GM19099 (cell line): ENCODE data around the gene LAX1.

Source experiments
- POLR2A ChIP-seq: IDR thresholded peaks from 3 replicates; pipeline ENCODE4 v1.6.1; 2011; ENCODE audit warnings: low read depth; ENCODE audit not compliant: insufficient read length; ENCODE audit errors: extremely low read depth

LAX1 gene

DNA sequence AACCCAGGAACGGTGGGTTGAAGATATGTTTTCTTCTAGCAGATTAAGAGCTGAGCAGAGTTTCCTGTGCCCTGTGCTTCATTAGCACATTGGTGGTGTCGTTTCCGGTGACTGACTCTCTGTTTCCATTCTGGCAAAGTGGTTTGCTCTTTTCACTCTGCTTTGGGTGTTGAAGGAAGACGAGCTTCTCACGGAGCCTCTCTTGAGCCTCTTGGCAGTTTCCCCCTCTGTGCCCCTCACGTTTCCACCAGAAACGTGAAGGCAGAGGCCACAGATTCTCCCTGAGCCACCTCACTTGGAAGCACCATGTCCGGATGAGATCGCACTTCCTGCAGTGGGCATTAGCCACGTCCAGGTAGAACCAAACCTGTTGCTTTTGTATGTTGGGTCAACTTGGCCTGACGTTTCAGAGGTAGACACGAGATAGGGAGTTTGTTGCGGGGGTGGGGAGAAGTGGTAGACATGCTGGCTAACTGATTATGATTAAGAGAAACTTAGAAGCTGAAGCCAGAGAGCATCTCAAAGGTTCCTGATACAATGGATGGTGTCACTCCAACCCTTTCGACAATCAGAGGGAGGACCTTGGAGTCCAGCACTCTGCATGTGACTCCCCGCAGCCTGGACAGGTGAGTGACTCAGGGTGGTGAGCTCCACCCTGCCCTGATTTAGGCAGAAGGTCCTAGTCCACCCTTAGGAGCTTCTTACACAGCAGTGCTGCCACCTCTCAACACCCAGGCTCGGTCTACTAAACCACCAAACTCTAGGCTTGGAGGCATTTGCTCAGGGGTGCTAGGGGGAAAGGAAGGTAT lies at the start of gene LAX1:
Gene LAX1, plus strand, starts transcription at position 155 of the 809 bp plus-strand sequence. Its CDS starts 383 bp downstream, at position 538.
- peak; percentile 91 for TF ChIP-seq POLR2A

DNA sequence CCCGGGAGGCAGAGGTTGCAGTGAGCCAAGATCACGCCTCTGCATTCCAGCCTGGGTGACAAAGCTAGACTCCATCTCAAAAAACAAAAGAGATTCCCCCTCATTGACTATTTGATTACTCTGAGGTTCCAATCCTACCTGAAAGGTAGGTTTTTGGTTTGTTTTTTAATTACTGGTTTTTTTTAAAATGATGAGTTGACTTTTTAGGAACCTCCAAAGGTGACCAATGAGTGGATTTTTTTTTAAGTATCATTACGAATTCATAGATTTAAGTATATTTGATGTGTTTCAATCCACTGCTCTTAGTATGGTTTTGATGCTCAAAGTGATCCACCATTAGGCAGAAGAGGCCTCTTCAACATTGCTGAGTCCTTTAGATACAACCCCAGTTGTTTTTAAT lies 47.9 kb upstream of the LAX1 start:
- no peak for TF ChIP-seq POLR2A

GRCh38 chr1:203720242-203720641 lies 44.7 kb upstream of the LAX1 start:
- no peak for TF ChIP-seq POLR2A

- no peak for TF ChIP-seq POLR2A
Measured at GRCh38 chr1:203722909-203723308, 42.1 kb upstream of the LAX1 start.

GRCh38 chr1:203726417-203726867 lies 38.5 kb upstream of the LAX1 start:
- no peak for TF ChIP-seq POLR2A

DNA sequence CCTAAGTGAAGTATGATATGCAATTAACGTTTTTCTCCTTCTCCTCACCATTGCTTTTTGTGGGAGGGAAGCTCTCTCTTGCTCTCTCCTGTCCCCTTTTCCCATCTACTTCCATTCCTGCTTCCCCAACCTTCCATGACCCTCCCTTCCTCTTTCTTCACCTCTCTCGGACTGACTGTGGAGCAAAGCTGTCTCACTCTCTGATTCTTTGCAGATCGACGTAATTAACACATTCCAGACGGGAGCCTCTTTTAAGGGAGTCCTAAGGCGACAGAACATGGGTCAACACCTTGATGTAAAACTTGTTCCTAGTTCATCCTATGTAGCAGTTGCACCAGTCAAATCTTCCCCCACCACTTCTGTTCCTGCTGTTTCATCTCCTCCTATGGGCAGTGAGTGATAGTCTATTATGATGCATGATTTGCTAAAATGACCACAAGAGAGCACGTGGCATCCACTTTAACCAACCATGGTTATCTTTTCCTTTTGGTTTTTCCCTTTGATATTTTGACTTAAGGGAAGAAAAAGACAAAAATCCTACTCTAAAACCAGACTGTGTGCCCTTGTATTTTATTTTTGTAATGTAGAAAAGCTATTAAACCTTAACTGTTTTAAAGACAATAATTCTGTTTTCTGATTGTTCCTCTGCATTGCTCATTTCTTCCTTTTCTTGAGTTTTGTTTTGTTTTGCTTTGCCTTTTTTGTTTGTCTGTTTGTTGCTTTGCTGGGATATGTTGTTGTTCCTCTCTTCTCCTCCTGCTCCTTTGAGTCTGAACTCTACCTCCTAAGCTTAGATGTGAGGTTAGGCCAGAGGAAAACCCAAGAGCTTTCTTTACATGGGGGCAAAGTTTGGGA lies 31.7 kb upstream of the LAX1 start:
- TF ChIP-seq POLR2A: no peak

GRCh38 chr1:203742436-203742835 lies 22.5 kb upstream of the LAX1 start:
- no peak for TF ChIP-seq POLR2A

DNA sequence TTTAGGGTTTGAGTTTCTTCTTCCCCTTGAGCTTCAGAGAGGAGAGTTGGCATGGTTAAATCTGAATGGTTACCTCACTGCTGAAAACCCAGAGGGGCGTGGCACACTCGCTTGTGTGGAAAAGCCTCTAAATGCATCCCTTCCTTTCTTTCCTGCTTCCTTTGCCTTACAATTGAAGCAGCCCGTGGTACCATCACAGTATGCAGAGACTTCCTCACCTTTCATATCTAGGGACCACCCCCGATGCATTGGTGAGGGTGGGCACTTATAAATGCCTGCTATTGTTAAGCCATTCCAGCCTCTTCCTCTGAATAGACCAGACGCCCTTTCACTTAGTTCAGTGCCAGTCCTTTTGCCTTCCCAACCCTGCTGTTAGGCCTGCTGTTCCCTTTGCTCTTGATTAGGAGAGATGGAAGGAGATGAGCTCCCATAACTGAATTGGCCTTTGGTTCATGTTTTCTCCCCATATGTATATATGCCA lies 21.9 kb upstream of the LAX1 start:
- TF ChIP-seq POLR2A: no peak

GRCh38 chr1:203744075-203744972 lies 20.7 kb upstream of the LAX1 start:
- no peak for TF ChIP-seq POLR2A

GRCh38 chr1:203746281-203746680 lies 18.7 kb upstream of the LAX1 start:
- no peak for TF ChIP-seq POLR2A

GRCh38 chr1:203751051-203751450 lies 13.9 kb upstream of the LAX1 start:
- no peak for TF ChIP-seq POLR2A

GRCh38 chr1:203754455-203754864 lies 10.5 kb upstream of the LAX1 start:
- peak; percentile 48 for TF ChIP-seq POLR2A

DNA sequence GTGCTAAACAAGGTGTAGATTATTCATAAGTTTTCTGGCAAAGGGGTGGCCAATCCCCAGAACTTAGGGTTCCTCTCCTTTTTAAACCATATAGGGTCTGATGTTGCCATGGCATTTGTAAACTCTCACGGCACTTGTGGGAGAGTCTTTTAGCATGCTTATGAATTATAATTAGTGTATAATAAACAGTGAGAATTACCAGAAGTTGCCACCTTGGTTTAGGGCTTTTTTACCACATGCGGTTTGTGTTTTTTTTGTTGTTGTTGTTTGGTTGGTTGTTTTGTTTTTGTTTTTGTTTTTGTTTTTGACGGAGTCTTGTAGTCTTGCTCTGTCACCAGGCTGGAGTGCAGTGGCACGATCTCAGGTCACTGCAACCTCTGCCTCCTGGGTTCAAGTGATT lies 8.9 kb upstream of the LAX1 start:
- TF ChIP-seq POLR2A: no peak

DNA sequence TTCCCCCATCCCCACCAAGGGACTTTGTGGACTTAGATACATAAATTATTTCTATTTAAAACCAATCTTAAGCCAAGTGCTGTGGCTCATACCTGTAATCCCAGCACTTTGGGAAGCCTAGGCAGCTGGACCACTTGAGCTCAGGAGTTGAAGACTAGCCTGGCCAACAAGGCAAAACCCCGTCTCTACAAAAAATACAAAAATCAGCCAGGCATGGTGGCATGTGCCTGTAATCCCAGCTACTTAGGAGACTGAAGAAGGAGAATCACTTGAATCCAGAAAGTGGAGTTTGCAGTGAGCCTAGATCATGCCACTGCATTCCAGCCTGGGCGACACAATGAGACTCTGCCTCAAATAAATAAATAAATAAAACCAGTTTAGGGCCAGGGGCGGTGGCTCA lies 4.5 kb upstream of the LAX1 start:
- no peak for TF ChIP-seq POLR2A

GRCh38 chr1:203763505-203763904 lies 1.5 kb upstream of the LAX1 start:
- TF ChIP-seq POLR2A: no peak
